CD4-positive, CD25-positive, alpha-beta regulatory T cell (primary cell): ENCODE data around the gene COA1. TPM values are rescaled to one million over a fixed set of nuclear protein-coding genes. Genes with fewer than 3 reads are reported as not detected.
"Not testable (repeated sequence)": the region's sequence is repeated elsewhere in the genome, so short reads cannot be mapped to it uniquely, and the experiment has no call there.

ENCODE experiments used
- ATAC-seq, 2 donors: fragments of 150-1000 bp; cut with Tn5 transposase; one replicate each; pipeline ENCODE4 v1.10.0; 2021; ENCODE audit warnings: low read depth in 2 of 2, moderate number of reproducible peaks in 2 of 2, moderate library complexity in 1 of 2
- DNase-seq, 3 donors: peaks; one replicate each; pipeline versions ENCODE4 v3.0.0 to v3.0.0-alpha.2; 2012 to 2022; ENCODE audit warnings: mixed read lengths in 1 of 3
- H3K27ac ChIP-seq: one replicate; pipeline ENCODE4 v1.7.0; 2013; ENCODE audit warnings: mild to moderate bottlenecking, low read length; ENCODE audit not compliant: insufficient read depth, poor library complexity, severe bottlenecking
- H3K27me3 ChIP-seq: one replicate; pipeline ENCODE4 v1.7.0; 2013; ENCODE audit warnings: low read length; ENCODE audit not compliant: control insufficient read depth, insufficient read depth
- H3K36me3 ChIP-seq: one replicate; pipeline ENCODE4 v1.7.0; 2013; ENCODE audit warnings: mild to moderate bottlenecking, low read length, moderate library complexity; ENCODE audit not compliant: control insufficient read depth, insufficient read depth
- H3K4me1 ChIP-seq: 2 replicates; pipeline ENCODE4 v1.7.0; 2013; ENCODE audit warnings: mild to moderate bottlenecking, low read length; ENCODE audit not compliant: insufficient read depth, control insufficient read depth, poor library complexity, severe bottlenecking
- H3K4me3 ChIP-seq: one replicate; pipeline ENCODE4 v1.7.0; 2013; ENCODE audit warnings: low read depth, mild to moderate bottlenecking, low read length, moderate library complexity
- H3K9me3 ChIP-seq, 2 experiments: 1 replicate in 1 of 2; 2 replicates in 1 of 2; pipeline ENCODE4 v1.7.0; 2013; ENCODE audit warnings: low read length in 2 of 2, mild to moderate bottlenecking in 1 of 2, moderate library complexity in 1 of 2; ENCODE audit not compliant: control insufficient read depth in 2 of 2
- H3K27ac Mint-ChIP-seq, 3 donors: one replicate each; pipeline ENCODE4 v1.8.0; 2020 to 2022; ENCODE audit warnings: mild to moderate bottlenecking in 3 of 3, mixed read lengths in 3 of 3, moderate library complexity in 2 of 3
- H3K27me3 Mint-ChIP-seq: one replicate; pipeline ENCODE4 v1.8.0; 2022; ENCODE audit warnings: mild to moderate bottlenecking, mixed read lengths
- H3K36me3 Mint-ChIP-seq: one replicate; pipeline ENCODE4 v1.8.0; 2020; ENCODE audit warnings: mixed read lengths
- H3K4me1 Mint-ChIP-seq, 4 donors: one replicate each; pipeline ENCODE4 v1.8.0; 2020 to 2022; ENCODE audit warnings: mixed read lengths in 4 of 4, mild to moderate bottlenecking in 1 of 4
- H3K4me3 Mint-ChIP-seq, 4 donors: one replicate each; pipeline ENCODE4 v1.8.0; 2020 to 2022; ENCODE audit warnings: mild to moderate bottlenecking in 4 of 4, mixed read lengths in 4 of 4, moderate library complexity in 3 of 4
- H3K9me3 Mint-ChIP-seq, 7 donors: one replicate each; pipeline ENCODE4 v1.8.0; 2020 to 2022; ENCODE audit warnings: mixed read lengths in 7 of 7, mild to moderate bottlenecking in 3 of 7, moderate library complexity in 2 of 7
- polyA plus RNA-seq, 4 donors: library from polyadenylated mRNA; unstranded; fragments of 300-500 nt; fragmentation: Illumina TruSeq; gene quantifications; one replicate each; pipeline ENCODE4 v1.2.3, GENCODE V29; 2021
- total RNA-seq: library from RNA; stranded (reverse); gene quantifications from one replicate; pipeline ENCODE4 v1.2.3, GENCODE V29; 2022

The COA1 gene
- total and polyA plus RNA-seq, 5 donors from 2014 or later: 41.3 to 65.8 (median 48.6) TPM

DNA sequence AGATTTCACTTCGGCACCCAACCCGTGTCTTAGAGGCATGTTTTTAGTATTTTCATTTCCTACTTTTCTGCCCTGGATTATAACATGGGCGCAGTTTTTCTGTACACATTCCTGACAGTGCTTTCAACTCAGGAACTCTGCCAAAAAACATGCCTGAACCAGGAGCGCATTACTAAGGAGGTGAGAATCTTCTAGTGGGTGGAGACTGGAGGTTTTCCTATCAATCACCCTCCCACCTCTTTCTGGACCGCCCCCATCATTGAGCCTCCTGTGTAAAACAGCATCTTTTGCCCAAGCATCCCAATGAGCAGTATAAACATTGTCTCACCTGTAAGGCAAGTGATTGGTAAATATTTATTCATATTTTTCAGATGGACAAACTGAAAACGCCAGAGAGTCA lies 93.2 kb downstream of the COA1 start:
- Histone ChIP-seq H3K9me3 (no peaks in the 10 kb centered on the region), H3K27ac (no peak overlapping the region), H3K4me1 (peaks cover 16% of the 10 kb centered on the region), H3K27me3 (no peaks in the 10 kb centered on the region), H3K4me3 (no peak overlapping the region), H3K36me3 (peaks cover 64% of the 10 kb centered on the region)
- Mint-ChIP-seq H3K27ac (peak overlapping the region in 1 of 3 donors; percentile 62), H3K36me3 (peaks cover 65% of the 10 kb centered on the region), H3K9me3 (no peaks in the 10 kb centered on the region), H3K27me3 (no peaks in the 10 kb centered on the region), H3K4me1 (peaks cover 36 to 89% (median 49%) of the 10 kb centered on the region in 4 donors), H3K4me3 (no peak overlapping the region)
- ATAC-seq: no peak
- no peak for DNase-seq

DNA sequence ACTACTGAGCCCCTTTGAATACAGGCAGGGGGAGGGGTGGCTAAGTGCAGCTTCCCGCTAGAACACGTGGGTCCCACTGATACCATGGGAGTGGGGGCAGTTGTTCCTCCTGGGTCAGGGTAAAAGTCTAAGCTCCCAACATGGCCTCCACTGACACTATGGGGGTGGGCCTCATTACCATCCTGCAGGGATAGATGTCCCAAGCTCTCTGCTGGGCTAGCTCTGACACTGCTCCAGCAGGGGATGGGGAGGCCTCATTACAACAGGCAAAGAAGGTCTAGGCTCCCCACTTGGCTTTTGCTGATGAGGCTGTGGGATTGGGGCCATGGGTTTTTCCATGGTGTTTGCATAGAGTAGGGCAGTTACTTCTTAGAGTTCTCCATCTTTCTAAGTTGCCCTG lies 94.9 kb downstream of the COA1 start:
- ATAC-seq (no peak), DNase-seq (no peak)
- H3K27me3 ChIP-seq: no peaks in the 10 kb centered on the region
- H3K9me3 ChIP-seq: no peaks in the 10 kb centered on the region
- H3K36me3 ChIP-seq: peaks cover 64% of the 10 kb centered on the region
- Mint-ChIP-seq H3K27me3 (no peaks in the 10 kb centered on the region), H3K9me3 (no peaks in the 10 kb centered on the region), H3K4me1 (peaks cover 47 to 85% (median 53%) of the 10 kb centered on the region in 4 donors), H3K27ac (peak overlapping the region in 2 of 3 donors; percentile 60 to 87), H3K4me3 (no peak overlapping the region), H3K36me3 (peaks cover 58% of the 10 kb centered on the region)
- H3K27ac ChIP-seq: no peak overlapping the region
- H3K4me3 ChIP-seq: no peak overlapping the region
- H3K4me1 ChIP-seq: peaks cover 13% of the 10 kb centered on the region

DNA sequence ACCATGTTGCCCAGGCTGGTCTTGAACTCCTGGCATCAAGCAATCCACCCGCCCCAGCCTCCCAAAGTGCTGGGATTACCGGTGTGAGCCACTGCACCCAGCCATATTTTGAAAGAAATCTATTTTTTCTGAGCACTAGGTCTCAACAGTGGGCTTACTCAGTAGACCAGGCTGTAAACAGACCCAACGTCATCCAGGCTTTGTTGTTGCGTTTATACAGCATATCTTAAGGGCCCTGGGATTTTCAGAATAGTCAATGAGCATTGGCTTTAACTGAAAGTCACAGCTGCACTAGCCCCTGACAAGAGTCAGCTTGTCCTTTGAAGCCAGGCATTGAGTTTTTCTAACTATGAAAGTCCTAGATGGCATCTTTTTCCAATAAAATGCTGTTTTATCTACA lies 96.6 kb downstream of the COA1 start:
- peak overlapping the region; percentile 81 to 93 (median 87) for H3K27ac Mint-ChIP-seq
- peaks cover 48 to 82% (median 50%) of the 10 kb centered on the region in 4 donors for H3K4me1 Mint-ChIP-seq
- H3K4me3 Mint-ChIP-seq: peak overlapping the region in 1 of 4 donors; percentile 67
- ATAC-seq (no peak), DNase-seq (no peak)
- no peaks in the 10 kb centered on the region for H3K9me3 Mint-ChIP-seq
- no peaks in the 10 kb centered on the region for H3K27me3 ChIP-seq
- peaks cover 7% of the 10 kb centered on the region for H3K4me1 ChIP-seq
- H3K27ac ChIP-seq: peak overlapping the region; percentile 19
- peaks cover 75% of the 10 kb centered on the region for H3K36me3 ChIP-seq
- no peaks in the 10 kb centered on the region for H3K9me3 ChIP-seq
- H3K36me3 Mint-ChIP-seq: peaks cover 55% of the 10 kb centered on the region
- no peak overlapping the region for H3K4me3 ChIP-seq
- H3K27me3 Mint-ChIP-seq: no peaks in the 10 kb centered on the region

DNA sequence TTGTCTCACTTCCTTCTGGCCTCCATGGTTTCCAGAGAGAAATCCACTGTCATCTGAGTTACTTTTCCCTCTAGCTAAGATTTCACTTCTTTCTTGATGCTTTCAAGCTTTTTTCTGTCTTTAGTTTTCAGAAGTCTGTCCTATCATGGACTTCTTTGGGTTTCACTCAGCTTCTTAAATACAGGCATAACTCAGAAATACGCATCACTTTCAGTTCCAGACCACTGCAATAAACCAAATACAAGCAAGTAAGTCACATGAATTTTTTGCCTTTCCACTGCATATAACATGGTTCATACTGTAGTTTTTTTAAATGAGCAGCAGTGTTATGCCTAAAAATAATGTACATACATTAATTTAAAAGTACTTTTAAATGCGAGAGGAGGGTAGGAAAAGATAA lies 97.8 kb downstream of the COA1 start:
- DNase-seq: no peak
- Histone ChIP-seq H3K27me3 (no peaks in the 10 kb centered on the region), H3K9me3 (no peaks in the 10 kb centered on the region), H3K4me3 (no peak overlapping the region), H3K27ac (no peak overlapping the region), H3K4me1 (no peaks in the 10 kb centered on the region), H3K36me3 (peaks cover 76% of the 10 kb centered on the region)
- H3K4me1 Mint-ChIP-seq: peaks cover 48 to 82% (median 50%) of the 10 kb centered on the region in 4 donors
- no peaks in the 10 kb centered on the region for H3K27me3 Mint-ChIP-seq
- peaks cover 51% of the 10 kb centered on the region for H3K36me3 Mint-ChIP-seq
- H3K4me3 Mint-ChIP-seq: peak overlapping the region in 1 of 4 donors; percentile 67
- H3K27ac Mint-ChIP-seq: peak overlapping the region in 2 of 3 donors; percentile 73 to 74
- no peak for ATAC-seq
- no peaks in the 10 kb centered on the region for H3K9me3 Mint-ChIP-seq

DNA sequence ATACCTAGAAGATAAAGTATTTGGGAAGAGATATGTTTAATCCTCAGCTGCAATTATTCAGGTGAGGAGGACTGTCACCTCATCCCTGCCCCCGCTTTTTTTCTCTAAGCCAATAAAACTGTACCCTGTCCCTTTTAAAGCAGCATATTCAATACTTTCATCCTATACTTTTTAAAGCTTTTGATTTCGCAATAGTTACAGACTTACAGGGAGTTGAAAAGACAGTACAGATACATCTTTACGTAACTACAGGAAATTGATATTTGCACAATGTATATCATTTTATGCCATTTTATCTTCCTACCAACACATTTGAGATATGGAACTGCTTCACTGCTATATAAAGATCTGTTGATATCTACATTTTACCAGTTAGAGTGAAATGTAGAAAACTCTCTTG lies 98.8 kb downstream of the COA1 start:
- peak overlapping the region in 2 of 3 donors; percentile 31 to 74 for H3K27ac Mint-ChIP-seq
- Histone ChIP-seq H3K36me3 (peaks cover 79% of the 10 kb centered on the region), H3K4me1 (peaks cover 10% of the 10 kb centered on the region), H3K4me3 (no peak overlapping the region), H3K27ac (peak overlapping the region; percentile 38), H3K27me3 (no peaks in the 10 kb centered on the region), H3K9me3 (no peaks in the 10 kb centered on the region)
- H3K4me1 Mint-ChIP-seq: peaks cover 52 to 87% (median 57%) of the 10 kb centered on the region in 4 donors
- H3K27me3 Mint-ChIP-seq: no peaks in the 10 kb centered on the region
- H3K9me3 Mint-ChIP-seq: no peaks in the 10 kb centered on the region
- ATAC-seq: no peak
- DNase-seq: no peak
- H3K36me3 Mint-ChIP-seq: peaks cover 53% of the 10 kb centered on the region
- no peak overlapping the region for H3K4me3 Mint-ChIP-seq

DNA sequence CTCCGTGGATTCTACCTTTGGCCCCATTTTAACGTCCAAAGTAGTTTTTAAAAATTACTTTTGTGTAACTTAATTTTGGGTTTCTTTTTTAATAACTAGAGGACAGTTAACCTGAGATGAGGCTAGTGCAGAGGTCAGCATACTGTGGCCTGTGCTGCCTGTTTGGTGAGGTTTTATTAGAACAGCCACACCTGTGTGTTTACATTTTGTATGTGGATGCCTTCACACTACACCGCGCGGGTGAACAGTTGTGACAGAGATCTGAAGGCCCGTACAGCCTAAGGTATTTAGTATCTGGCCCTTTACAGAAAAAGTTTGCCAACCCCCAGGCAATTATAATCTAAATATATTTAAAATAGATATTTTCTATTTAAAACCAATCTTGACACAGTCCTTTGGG lies 99.5 kb downstream of the COA1 start:
- Histone ChIP-seq H3K36me3 (peaks cover 81% of the 10 kb centered on the region), H3K4me1 (peaks cover 16% of the 10 kb centered on the region)
- H3K36me3 Mint-ChIP-seq: peaks cover 52% of the 10 kb centered on the region

DNA sequence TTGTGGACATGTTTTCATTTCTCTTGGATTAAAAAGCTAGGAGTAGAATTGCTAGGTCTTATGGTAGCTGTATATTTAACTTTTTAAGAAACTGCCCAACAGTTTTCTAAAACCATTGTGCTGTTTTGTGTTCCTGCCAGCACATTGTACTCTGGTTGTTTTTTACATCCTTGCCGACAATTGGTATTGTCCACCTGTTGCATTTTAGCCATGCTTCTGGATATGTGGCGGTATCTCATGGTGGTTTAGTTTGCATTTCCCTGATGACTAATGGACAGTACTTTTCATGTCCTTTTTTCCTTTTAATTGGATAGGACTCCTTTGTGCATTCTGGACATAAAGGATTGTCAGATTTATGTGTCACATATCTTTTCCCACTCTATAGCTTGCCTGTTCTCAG lies 100.9 kb downstream of the COA1 start:
- Mint-ChIP-seq H3K27ac (peak overlapping the region; percentile 34 to 67 (median 43)), H3K27me3 (no peaks in the 10 kb centered on the region), H3K4me1 (peaks cover 59 to 89% (median 63%) of the 10 kb centered on the region in 4 donors), H3K4me3 (no peak overlapping the region), H3K9me3 (no peaks in the 10 kb centered on the region), H3K36me3 (peaks cover 45% of the 10 kb centered on the region)
- Histone ChIP-seq H3K4me3 (no peak overlapping the region), H3K27me3 (no peaks in the 10 kb centered on the region), H3K9me3 (no peaks in the 10 kb centered on the region), H3K27ac (no peak overlapping the region), H3K4me1 (peaks cover 25% of the 10 kb centered on the region), H3K36me3 (peaks cover 85% of the 10 kb centered on the region)
- no peak for ATAC-seq
- no peak for DNase-seq

More for the DNA sequence above, 99.5 kb downstream of the COA1 start:
- ATAC-seq (no peak), DNase-seq (no peak)
- H3K9me3 ChIP-seq: no peaks in the 10 kb centered on the region
- no peaks in the 10 kb centered on the region for H3K27me3 Mint-ChIP-seq
- H3K9me3 Mint-ChIP-seq: no peaks in the 10 kb centered on the region
- H3K27ac Mint-ChIP-seq: peak overlapping the region in 2 of 3 donors; percentile 23 to 67
- H3K27ac ChIP-seq: peak overlapping the region; percentile 38
- H3K4me3 ChIP-seq: no peak overlapping the region
- no peak overlapping the region for H3K4me3 Mint-ChIP-seq
- no peaks in the 10 kb centered on the region for H3K27me3 ChIP-seq
- peaks cover 55 to 91% (median 63%) of the 10 kb centered on the region in 4 donors for H3K4me1 Mint-ChIP-seq

DNA sequence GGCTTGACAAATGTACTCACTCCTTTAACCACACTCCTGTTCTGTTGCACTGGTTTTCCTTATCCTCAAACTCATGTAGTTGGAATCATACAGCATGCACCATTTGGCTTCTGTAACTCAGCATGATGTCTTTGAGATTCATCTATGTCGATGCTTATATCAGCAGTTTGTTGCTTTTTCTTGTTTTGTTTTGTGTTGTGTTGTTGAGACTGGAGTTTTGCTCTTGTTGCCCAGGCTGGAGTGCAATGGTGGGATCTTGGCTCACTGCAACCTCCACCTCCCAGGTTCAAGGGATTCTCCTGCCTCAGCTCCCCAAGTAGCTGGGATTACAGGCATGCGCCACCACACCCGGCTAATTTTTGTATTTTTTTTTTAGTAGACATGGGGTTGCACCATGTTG lies 101.5 kb downstream of the COA1 start:
- ATAC-seq, H3K9me3 Mint-ChIP-seq, H3K9me3 ChIP-seq, H3K4me3 Mint-ChIP-seq, DNase-seq, H3K27me3 Mint-ChIP-seq, H3K4me3 ChIP-seq, H3K27ac Mint-ChIP-seq, H3K27me3 ChIP-seq, H3K27ac ChIP-seq: not testable (repeated sequence)
- Histone ChIP-seq H3K36me3 (peaks cover 86% of the 10 kb centered on the region), H3K4me1 (peaks cover 31% of the 10 kb centered on the region)
- peaks cover 56 to 88% (median 62%) of the 10 kb centered on the region in 4 donors for H3K4me1 Mint-ChIP-seq
- peaks cover 48% of the 10 kb centered on the region for H3K36me3 Mint-ChIP-seq
